Measurements from ENCODE around the gene SLK.

GRCh38 chr10:103922659-103923058 lies 44.3 kb upstream of the SLK start:
- no peak for TF ChIP-seq CTCF (CRISPR knock-in tag; IDR thresholded peaks at IDR 0.05)
- TF ChIP-seq PATZ1 (CRISPR knock-in tag; IDR thresholded peaks at IDR 0.05): no peak
- TF ChIP-seq ATF1 (CRISPR knock-in tag; IDR thresholded peaks at IDR 0.05): no peak
- TF ChIP-seq RAD21 (CRISPR knock-in tag; IDR thresholded peaks at IDR 0.05): no peak
- no peak for TF ChIP-seq RXRB (CRISPR knock-in tag; IDR thresholded peaks at IDR 0.05; ENCODE audit: borderline replicate concordance)
- no peak for TF ChIP-seq EZH2 (conservative IDR thresholded peaks at IDR 0.05; ENCODE audit: low read depth, low read length)
- no peak for TF ChIP-seq REST (IDR thresholded peaks at IDR 0.05; ENCODE audit: borderline replicate concordance in 1 of 2, low read depth in 1 of 2, low read length in 2 of 2)
- TF ChIP-seq MYC (CRISPR knock-in tag; IDR thresholded peaks at IDR 0.05; ENCODE audit: borderline replicate concordance): no peak
- TF ChIP-seq POLR2AphosphoS5 (IDR thresholded peaks at IDR 0.05; ENCODE audit: low read depth, low read length): no peak
- TF ChIP-seq CEBPZ (IDR thresholded peaks at IDR 0.05; ENCODE audit: low read length): no peak
- no peak for TF ChIP-seq ZNF570 (CRISPR knock-in tag; IDR thresholded peaks at IDR 0.05; ENCODE audit: borderline replicate concordance)
- no peak for TF ChIP-seq ZNF138 (CRISPR knock-in tag; IDR thresholded peaks at IDR 0.05; ENCODE audit: low read depth)
- no peak for TF ChIP-seq FOXP1 (IDR thresholded peaks at IDR 0.05)
- no peak for TF ChIP-seq FOXP1 (CRISPR knock-in tag; IDR thresholded peaks at IDR 0.05)
- TF ChIP-seq ZNF639 (CRISPR knock-in tag; conservative IDR thresholded peaks at IDR 0.05): no peak

Measured in HepG2 (cell line).